ENCODE measurements around the gene FAM9C. TPM values are rescaled to one million over a fixed set of nuclear protein-coding genes. Genes with fewer than 3 reads are reported as not detected.
"Not testable (repeated sequence)": the region's sequence is repeated elsewhere in the genome, so short reads cannot be mapped to it uniquely, and the experiment has no call there.

Gene FAM9C
- total RNA-seq, 2 experiments from 2014 or later = not detected

- H3K27ac Mint-ChIP-seq = no peak overlapping the region
- H3K4me1 Mint-ChIP-seq = peaks cover 28% of the 10 kb centered on the region
- no peak overlapping the region for H3K4me3 Mint-ChIP-seq
- H3K9me3 Mint-ChIP-seq = peaks cover 4% of the 10 kb centered on the region
- peaks cover 4% of the 10 kb centered on the region for H3K36me3 Mint-ChIP-seq
- no peak for DNase-seq
- no peaks in the 10 kb centered on the region for H3K27me3 Mint-ChIP-seq
Observed at GRCh38 chrX:13033193-13033592, 11.2 kb downstream of the FAM9C start.

GRCh38 chrX:13029887-13030771, 14.3 kb downstream of the FAM9C start:
- Mint-ChIP-seq H3K4me3 (peak overlapping the region; percentile 59), H3K27ac (peak overlapping the region; percentile 86), H3K36me3 (peaks cover 5% of the 10 kb centered on the region), H3K4me1 (peaks cover 49% of the 10 kb centered on the region), H3K9me3 (peaks cover 1% of the 10 kb centered on the region), H3K27me3 (no peaks in the 10 kb centered on the region)
- no peak for DNase-seq

GRCh38 chrX:13029637-13029886, 14.9 kb downstream of the FAM9C start:
- peaks cover 7% of the 10 kb centered on the region for H3K36me3 Mint-ChIP-seq
- H3K27ac Mint-ChIP-seq = peak overlapping the region; percentile 82
- H3K4me3 Mint-ChIP-seq = peak overlapping the region; percentile 42
- H3K27me3 Mint-ChIP-seq = no peaks in the 10 kb centered on the region
- H3K9me3 Mint-ChIP-seq = peaks cover 4% of the 10 kb centered on the region
- no peak for DNase-seq
- peaks cover 54% of the 10 kb centered on the region for H3K4me1 Mint-ChIP-seq

- Mint-ChIP-seq H3K27ac (peak overlapping the region; percentile 82), H3K36me3 (peaks cover 7% of the 10 kb centered on the region), H3K9me3 (peaks cover 4% of the 10 kb centered on the region), H3K4me1 (peaks cover 56% of the 10 kb centered on the region), H3K27me3 (no peaks in the 10 kb centered on the region), H3K4me3 (peak overlapping the region; percentile 42)
- DNase-seq = no peak
Observed at GRCh38 chrX:13028871-13029636, 15.4 kb downstream of the FAM9C start.

GRCh38 chrX:13026877-13027652, 17.4 kb downstream of the FAM9C start:
- H3K36me3 Mint-ChIP-seq = peaks cover 7% of the 10 kb centered on the region
- no peaks in the 10 kb centered on the region for H3K27me3 Mint-ChIP-seq
- peak overlapping the region; percentile 89 for H3K27ac Mint-ChIP-seq
- H3K4me1 Mint-ChIP-seq = peaks cover 69% of the 10 kb centered on the region
- H3K4me3 Mint-ChIP-seq = no peak overlapping the region
- peaks cover 4% of the 10 kb centered on the region for H3K9me3 Mint-ChIP-seq
- DNase-seq = no peak

GRCh38 chrX:13024986-13025385, 19.4 kb downstream of the FAM9C start:
- peaks cover 61% of the 10 kb centered on the region for H3K4me1 Mint-ChIP-seq
- DNase-seq = no peak
- peaks cover 7% of the 10 kb centered on the region for H3K36me3 Mint-ChIP-seq
- no peak overlapping the region for H3K4me3 Mint-ChIP-seq
- no peaks in the 10 kb centered on the region for H3K27me3 Mint-ChIP-seq
- peaks cover 4% of the 10 kb centered on the region for H3K9me3 Mint-ChIP-seq
- peak overlapping the region; percentile 89 for H3K27ac Mint-ChIP-seq

GRCh38 chrX:13023979-13024378, 20.4 kb downstream of the FAM9C start:
- Mint-ChIP-seq H3K9me3 (peaks cover 4% of the 10 kb centered on the region), H3K27me3 (no peaks in the 10 kb centered on the region), H3K4me3 (no peak overlapping the region), H3K27ac (no peak overlapping the region), H3K4me1 (peaks cover 51% of the 10 kb centered on the region), H3K36me3 (peaks cover 7% of the 10 kb centered on the region)
- no peak for DNase-seq

GRCh38 chrX:13023567-13023966, 20.9 kb downstream of the FAM9C start:
- H3K27me3 Mint-ChIP-seq = no peaks in the 10 kb centered on the region
- H3K27ac Mint-ChIP-seq = no peak overlapping the region
- peaks cover 7% of the 10 kb centered on the region for H3K36me3 Mint-ChIP-seq
- no peak for DNase-seq
- H3K4me1 Mint-ChIP-seq = peaks cover 51% of the 10 kb centered on the region
- peaks cover 4% of the 10 kb centered on the region for H3K9me3 Mint-ChIP-seq
- no peak overlapping the region for H3K4me3 Mint-ChIP-seq

- peaks cover 4% of the 10 kb centered on the region for H3K9me3 Mint-ChIP-seq
- no peak overlapping the region for H3K27ac Mint-ChIP-seq
- peak overlapping the region; percentile 18 for H3K4me3 Mint-ChIP-seq
- no peak for DNase-seq
- H3K4me1 Mint-ChIP-seq = peaks cover 49% of the 10 kb centered on the region
- H3K36me3 Mint-ChIP-seq = peaks cover 7% of the 10 kb centered on the region
- H3K27me3 Mint-ChIP-seq = no peaks in the 10 kb centered on the region
Observed at GRCh38 chrX:13022926-13023325, 21.5 kb downstream of the FAM9C start.

- H3K4me3 Mint-ChIP-seq, H3K27ac Mint-ChIP-seq, DNase-seq, H3K36me3 Mint-ChIP-seq, H3K9me3 Mint-ChIP-seq, H3K27me3 Mint-ChIP-seq: not testable (repeated sequence)
- H3K4me1 Mint-ChIP-seq = peaks cover 38% of the 10 kb centered on the region
Observed at GRCh38 chrX:13016731-13017130, 27.7 kb downstream of the FAM9C start.

GRCh38 chrX:13015536-13016236, 28.7 kb downstream of the FAM9C start:
- Mint-ChIP-seq H3K4me1 (peaks cover 40% of the 10 kb centered on the region), H3K27ac (peak overlapping the region; percentile 8), H3K4me3 (no peak overlapping the region), H3K27me3 (no peaks in the 10 kb centered on the region), H3K36me3 (peaks cover 1% of the 10 kb centered on the region), H3K9me3 (no peaks in the 10 kb centered on the region)
- no peak for DNase-seq

GRCh38 chrX:13014111-13015096, 30.0 kb downstream of the FAM9C start:
- Mint-ChIP-seq H3K9me3 (no peaks in the 10 kb centered on the region), H3K36me3 (peaks cover 1% of the 10 kb centered on the region), H3K4me1 (peaks cover 40% of the 10 kb centered on the region), H3K27ac (peak overlapping the region; percentile 73), H3K4me3 (no peak overlapping the region), H3K27me3 (no peaks in the 10 kb centered on the region)
- DNase-seq = no peak

GRCh38 chrX:13013363-13014110, 30.9 kb downstream of the FAM9C start:
- DNase-seq = no peak
- Mint-ChIP-seq H3K9me3 (no peaks in the 10 kb centered on the region), H3K27me3 (no peaks in the 10 kb centered on the region), H3K4me3 (peak overlapping the region; percentile 34), H3K4me1 (peaks cover 46% of the 10 kb centered on the region), H3K27ac (peak overlapping the region; percentile 73), H3K36me3 (peaks cover 1% of the 10 kb centered on the region)
